Stimulated activated CD4-positive, alpha-beta T cell treated with anti-CD3 and anti-CD28 coated beads, Interleukin-15, amount 100 ng/mL, for 48 hours (primary cell): ENCODE results near the gene SLX4.
"Not testable (repeated sequence)": the region's sequence is repeated elsewhere in the genome, so short reads cannot be mapped to it uniquely, and the experiment has no call there.

Experiments used
- DNase-seq, 2 donors: peaks; one replicate each; pipeline ENCODE4 v3.0.0-alpha.2; 2020; ENCODE audit warnings: low read depth in 2 of 2

The SLX4 gene

DNA sequence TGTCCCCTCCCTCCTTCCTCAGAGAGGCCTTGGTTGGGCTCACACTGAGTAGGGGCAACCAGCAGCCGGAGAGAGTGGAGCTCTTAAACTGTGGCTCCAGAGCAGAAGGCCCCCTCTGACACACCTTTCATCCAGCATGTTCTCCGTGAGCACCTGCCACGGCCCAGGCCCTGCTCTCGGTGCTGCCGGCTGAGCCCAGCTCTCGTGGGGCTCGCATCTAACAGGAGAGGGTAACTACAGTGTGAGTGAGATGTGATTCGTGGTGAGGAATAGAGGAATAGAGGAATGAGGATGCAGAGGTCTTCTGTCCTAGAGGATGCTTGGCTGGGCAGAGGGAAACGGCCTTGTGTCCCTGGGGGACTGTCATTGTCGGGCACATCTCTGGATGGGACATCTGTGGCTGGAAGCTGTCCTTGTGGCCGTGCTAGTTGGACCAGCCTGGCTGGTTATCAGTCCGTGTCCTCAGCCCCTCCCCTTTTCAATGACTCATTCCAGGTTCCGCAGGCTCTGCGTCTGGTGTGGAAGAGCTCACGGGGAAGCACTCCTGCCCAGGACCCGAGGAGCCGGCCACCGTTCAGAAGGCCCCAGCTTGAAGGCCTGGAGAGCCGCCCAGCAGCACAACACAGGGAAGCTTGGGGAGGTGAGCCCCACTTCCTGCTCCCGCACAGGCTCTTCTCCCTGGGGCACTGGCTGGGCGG, 31.1 kb upstream of the SLX4 start:
- no peak for DNase-seq

- no peak for DNase-seq
These were observed 30.5 kb upstream of the SLX4 start for GRCh38 chr16:3641801-3642396.

GRCh38 chr16:3640632-3641501, 29.5 kb upstream of the SLX4 start:
- no peak for DNase-seq

GRCh38 chr16:3640207-3640606, 28.8 kb upstream of the SLX4 start:
- DNase-seq, result no peak

GRCh38 chr16:3638916-3639644, 27.7 kb upstream of the SLX4 start:
- no peak for DNase-seq

DNA sequence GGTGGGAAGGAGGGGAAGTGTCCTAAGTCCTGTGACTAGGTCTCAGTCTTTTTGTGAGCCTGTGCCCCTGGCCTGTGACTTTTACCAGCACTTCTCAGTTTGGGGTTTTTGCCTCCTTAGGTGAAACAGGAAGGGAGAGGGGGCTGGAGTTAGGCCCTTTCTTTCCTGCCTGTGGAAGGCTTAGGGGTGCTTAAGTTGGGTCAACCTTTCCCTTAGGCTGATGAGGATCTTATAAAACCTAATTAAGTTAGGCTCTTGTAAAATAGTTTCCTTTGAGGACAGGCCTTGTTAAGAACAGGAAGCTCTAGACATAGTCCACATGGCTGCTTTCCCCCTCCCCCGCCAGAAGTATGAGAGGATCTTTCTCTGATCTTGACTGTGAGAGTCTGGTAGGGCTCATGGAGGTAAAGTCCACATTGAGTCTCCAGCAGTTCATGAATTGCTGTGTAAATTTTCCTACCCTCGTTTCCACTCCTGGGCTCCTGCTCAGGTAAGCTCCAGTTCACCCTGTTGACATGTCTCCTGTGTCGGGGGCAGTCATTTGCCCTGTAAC, 26.0 kb upstream of the SLX4 start:
- DNase-seq, result peak in 1 of 2 donors; percentile 11

DNA sequence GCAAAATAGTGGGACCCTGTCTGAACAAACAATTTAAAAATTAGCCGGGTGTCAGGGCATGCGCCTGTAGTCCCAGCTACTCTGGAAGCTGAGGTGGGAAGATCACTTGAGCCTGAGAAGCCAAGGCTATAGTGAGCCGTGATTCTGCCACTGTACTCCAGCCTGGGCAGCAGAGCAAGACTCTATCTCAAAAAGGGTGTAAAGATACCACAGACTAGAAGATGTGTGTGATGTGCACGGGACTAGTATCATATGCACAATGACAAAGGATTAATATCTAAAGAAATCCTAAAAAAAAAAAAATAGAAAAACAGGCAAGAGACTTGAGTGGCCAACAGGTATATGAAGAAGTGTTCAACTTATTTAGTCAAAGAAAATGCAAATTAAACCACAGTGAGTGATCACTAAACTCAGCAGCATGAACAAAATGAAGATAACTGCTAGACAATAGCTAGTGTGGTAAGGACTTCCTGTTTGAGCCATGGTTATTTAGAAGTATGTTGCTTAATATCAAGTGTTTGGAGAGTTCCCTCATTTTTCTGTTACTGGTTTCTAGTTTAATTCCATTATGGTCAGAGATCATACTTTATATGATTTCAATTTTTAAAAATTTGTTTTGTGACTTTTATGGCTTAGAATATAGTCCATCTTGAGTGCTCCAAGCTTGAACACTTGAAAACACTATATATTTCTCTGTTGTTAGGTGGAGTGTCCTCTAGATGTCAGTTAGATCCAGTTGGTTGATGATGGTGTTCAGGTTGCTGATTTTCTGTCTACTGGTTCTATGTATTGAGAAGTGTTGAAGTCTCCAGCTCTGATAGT, 14.7 kb upstream of the SLX4 start:
- no peak for DNase-seq

DNA sequence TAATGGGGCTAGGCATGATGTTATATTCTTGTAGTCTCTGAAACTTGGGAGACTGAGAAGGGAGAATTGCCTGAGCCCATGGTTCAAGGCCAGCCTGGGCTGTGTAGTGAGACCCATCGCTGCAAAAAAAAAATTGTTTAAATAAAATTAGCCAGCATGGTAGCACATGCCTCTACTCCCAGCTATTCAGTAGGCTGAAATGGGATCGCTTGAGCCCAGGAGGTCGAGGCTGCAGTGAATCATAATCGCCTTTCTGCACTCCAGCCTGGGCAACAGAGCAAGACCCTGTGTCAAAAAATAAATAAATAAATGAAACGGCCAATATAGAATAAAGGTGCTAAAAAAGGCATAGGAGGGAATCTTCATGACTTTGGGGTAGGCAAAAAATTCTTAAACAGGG, 13.9 kb upstream of the SLX4 start:
- no peak for DNase-seq

DNA sequence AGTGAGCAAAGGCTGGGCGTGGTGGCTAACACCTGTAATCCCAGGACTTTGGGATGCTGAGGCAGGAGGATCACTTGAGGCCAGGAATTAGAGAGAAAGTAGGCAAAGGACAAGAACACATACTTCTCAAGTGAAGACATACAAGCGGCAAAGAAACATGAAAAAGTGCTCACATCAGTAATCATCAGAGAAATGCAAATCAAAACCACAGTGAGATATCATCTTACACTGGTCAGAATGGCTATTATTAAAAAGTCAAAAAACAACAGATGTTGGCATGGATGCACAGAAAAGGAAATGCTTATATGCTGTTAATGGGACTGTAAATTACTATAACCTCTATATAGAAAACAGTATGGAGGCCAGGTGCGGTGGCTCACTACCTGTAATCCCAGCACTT, 12.2 kb upstream of the SLX4 start:
- DNase-seq, result no peak

GRCh38 chr16:3618769-3619141, 7.3 kb upstream of the SLX4 start:
- DNase-seq, result no peak

- no peak for DNase-seq
These were observed 1.4 kb upstream of the SLX4 start for GRCh38 chr16:3612510-3613466.

- no peak for DNase-seq
These were observed 684 bp downstream of the SLX4 start for GRCh38 chr16:3610698-3611145.

GRCh38 chr16:3609895-3610697, 1.3 kb downstream of the SLX4 start:
- DNase-seq, result no peak

- DNase-seq, result not testable (repeated sequence)
These were observed 2.4 kb downstream of the SLX4 start for GRCh38 chr16:3608976-3609375.

GRCh38 chr16:3608069-3608468, 3.3 kb downstream of the SLX4 start:
- no peak for DNase-seq

DNA sequence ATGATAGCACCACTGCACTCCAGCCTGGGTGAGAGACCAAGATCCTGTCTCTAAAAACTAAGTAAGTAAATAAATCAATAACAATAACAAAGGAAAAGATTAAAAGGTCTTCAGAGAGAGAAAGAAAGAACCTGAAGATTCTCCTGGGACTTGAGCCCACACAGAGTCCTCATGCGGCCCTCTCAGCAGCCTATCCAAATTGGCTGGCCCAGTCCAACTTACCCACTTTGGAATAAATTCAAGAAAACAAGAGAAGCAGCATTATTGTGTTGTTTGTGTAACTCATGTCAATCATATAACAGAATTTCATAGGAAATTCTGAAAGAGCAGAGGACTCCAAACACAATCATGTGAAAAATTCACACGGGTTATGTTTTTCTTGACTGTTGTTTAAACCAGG, 3.8 kb downstream of the SLX4 start:
- DNase-seq, result no peak

GRCh38 chr16:3607161-3607560, 4.2 kb downstream of the SLX4 start:
- no peak for DNase-seq

DNA sequence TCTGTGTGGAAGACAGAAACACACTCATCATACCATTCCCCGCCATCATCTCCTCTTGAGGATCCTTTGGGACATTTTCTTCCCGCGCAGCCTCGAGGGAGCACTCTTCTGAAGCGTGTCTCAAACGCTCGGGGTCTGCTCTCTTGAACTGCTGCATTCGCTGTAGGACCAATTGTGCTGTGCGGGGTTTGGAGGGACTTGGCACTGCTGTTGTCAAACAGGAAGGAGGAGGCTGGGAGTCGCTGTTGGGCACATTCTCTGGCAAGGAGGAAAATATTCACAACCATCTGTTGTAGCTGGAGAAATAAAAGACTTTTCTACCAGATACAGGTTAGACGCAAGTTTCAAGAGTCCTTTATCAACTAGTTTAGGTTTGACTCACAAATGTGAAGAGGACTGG, 5.0 kb downstream of the SLX4 start:
- no peak for DNase-seq

GRCh38 chr16:3602320-3602653, 9.1 kb downstream of the SLX4 start:
- DNase-seq, result no peak
